Esophagus (tissue), 2 donors: ENCODE data around the gene ZNF576. TPM values are rescaled to one million over a fixed set of nuclear protein-coding genes. Genes with fewer than 3 reads are reported as not detected.

Experiments
- H3K27ac ChIP-seq, 2 donors: one replicate each; pipeline ENCODE4 v1.5.1; 2013; ENCODE audit warnings: low read depth in 2 of 2, mild to moderate bottlenecking in 2 of 2, inconsistent platforms in 1 of 2, low read length in 1 of 2, moderate library complexity in 1 of 2
- H3K27me3 ChIP-seq, 2 donors: one replicate each; pipeline ENCODE4 v1.6.1; 2013; ENCODE audit warnings: low read length in 2 of 2, control low read depth in 1 of 2, mild to moderate bottlenecking in 1 of 2; ENCODE audit not compliant: insufficient read depth in 2 of 2, control insufficient read depth in 1 of 2
- H3K36me3 ChIP-seq, 2 donors: one replicate each; pipeline ENCODE4 v1.6.1; 2013; ENCODE audit warnings: low read length in 1 of 2; ENCODE audit not compliant: control insufficient read depth in 2 of 2, insufficient read depth in 2 of 2
- H3K4me1 ChIP-seq, 2 donors: one replicate each; pipeline ENCODE4 v1.6.1; 2013; ENCODE audit warnings: low read length in 1 of 2; ENCODE audit not compliant: control insufficient read depth in 2 of 2, insufficient read depth in 2 of 2
- H3K4me3 ChIP-seq, 2 donors: one replicate each; pipeline ENCODE4 v1.5.1; 2013; ENCODE audit warnings: low read length in 2 of 2, mild to moderate bottlenecking in 2 of 2, low read depth in 1 of 2, moderate library complexity in 1 of 2
- H3K9me3 ChIP-seq, 2 donors: one replicate each; pipeline ENCODE4 v1.6.1; 2013; ENCODE audit warnings: mild to moderate bottlenecking in 2 of 2, low read depth in 1 of 2, low read length in 1 of 2, moderate library complexity in 1 of 2; ENCODE audit not compliant: control insufficient read depth in 2 of 2, insufficient read depth in 1 of 2
- WGBS, 2 donors: extraction: QIAGEN DNeasy Blood & Tissue Kit; methylation state at CpG; one replicate each; pipeline ENCODE4 v1.1.7; 2013; 5-methylcytosine and 5-hydroxymethylcytosine counted together
- polyA plus RNA-seq, 2 donors: library from polyadenylated mRNA; stranded (reverse); fragments of 200-250 nt; gene quantifications; one replicate each; pipeline ENCODE4 v1.2.3, GENCODE V29; 2013
- donor health status: healthy with polysubstance abuse.
- donor health status: Bipolar disorder and iron deficiency.

ZNF576 gene
- polyA plus RNA-seq, 2 donors = 6.8 to 13.0 TPM

- Histone ChIP-seq H3K27me3 (no peaks in the 10 kb centered on the region), H3K4me1 (no peaks in the 10 kb centered on the region), H3K36me3 (peaks cover 7 to 15% of the 10 kb centered on the region in 2 donors), H3K27ac (no peak within 1 kb of the TSS), H3K9me3 (no peaks in the 10 kb centered on the region), H3K4me3 (no peak within 1 kb of the TSS)
- WGBS, 2 donors = 88 to 94% methylated on average over 3 of the region's 3 CpGs
Measured at GRCh38 chr19:43611788-43612187, 15.4 kb downstream of the ZNF576 start, which contains the start of gene SRRM5. Gene SRRM5 (plus strand): TSS chr19:43612088. CDS start chr19:43612122, 34 bp downstream.

GRCh38 chr19:43612374-43612773 is 16.0 kb downstream of the ZNF576 start:
- Histone ChIP-seq H3K27me3 (no peaks in the 10 kb centered on the region), H3K4me3 (no peak overlapping the region), H3K36me3 (peaks cover 7 to 15% of the 10 kb centered on the region in 2 donors), H3K4me1 (no peaks in the 10 kb centered on the region), H3K27ac (no peak overlapping the region), H3K9me3 (no peaks in the 10 kb centered on the region)
- 95 to 98% methylated on average over 12 of the region's 12 CpGs for WGBS, 2 donors

- 77 to 93% methylated on average over 1 of the region's 1 CpG for WGBS, 2 donors
Measured at GRCh38 chr19:43616306-43616705, 19.9 kb downstream of the ZNF576 start.

GRCh38 chr19:43616954-43617353 is 20.6 kb downstream of the ZNF576 start:
- Histone ChIP-seq H3K4me3 (no peak overlapping the region), H3K4me1 (peaks cover 4 to 6% of the 10 kb centered on the region in 2 donors), H3K27ac (no peak overlapping the region), H3K36me3 (peaks cover 7 to 11% of the 10 kb centered on the region in 2 donors), H3K27me3 (no peaks in the 10 kb centered on the region), H3K9me3 (no peaks in the 10 kb centered on the region)
- WGBS, 2 donors = 90 to 93% methylated on average over 6 of the region's 6 CpGs

More at GRCh38 chr19:43616306-43616705, 19.9 kb downstream of the ZNF576 start:
- Histone ChIP-seq H3K9me3 (no peaks in the 10 kb centered on the region), H3K4me3 (no peak overlapping the region), H3K36me3 (peaks cover 7 to 13% of the 10 kb centered on the region in 2 donors), H3K27ac (no peak overlapping the region), H3K27me3 (no peaks in the 10 kb centered on the region), H3K4me1 (peaks cover 4 to 6% of the 10 kb centered on the region in 2 donors)

GRCh38 chr19:43618921-43619261 is 22.5 kb downstream of the ZNF576 start:
- Histone ChIP-seq H3K9me3 (no peaks in the 10 kb centered on the region), H3K27ac (peak overlapping the region; percentile 90)

GRCh38 chr19:43619262-43620060 is 23.1 kb downstream of the ZNF576 start, which contains the start of gene ZNF428:
Gene ZNF428 (minus strand): TSS chr19:43619629. CDS start chr19:43614304, 5,325 bp downstream.
- H3K4me1 ChIP-seq = peaks cover 4 to 6% of the 10 kb centered on the region in 2 donors
- no peaks in the 10 kb centered on the region for H3K27me3 ChIP-seq
- 0 to 1% methylated on average over 61 to 81 of the region's 81 CpGs for WGBS, 2 donors
- peak within 1 kb of the TSS; percentile 90 for H3K27ac ChIP-seq
- no peaks in the 10 kb centered on the region for H3K36me3 ChIP-seq
- H3K4me3 ChIP-seq = peak within 1 kb of the TSS; percentile 69 to 76
- H3K9me3 ChIP-seq = no peaks in the 10 kb centered on the region

More at GRCh38 chr19:43618921-43619261, 22.5 kb downstream of the ZNF576 start:
- WGBS, 2 donors = 0 to 1% methylated on average over 14 of the region's 14 CpGs
- peak overlapping the region; percentile 69 to 76 for H3K4me3 ChIP-seq
- H3K36me3 ChIP-seq = peaks cover 0 to 4% of the 10 kb centered on the region in 2 donors
- H3K27me3 ChIP-seq = no peaks in the 10 kb centered on the region
- peaks cover 4 to 6% of the 10 kb centered on the region in 2 donors for H3K4me1 ChIP-seq

- H3K9me3 ChIP-seq = no peaks in the 10 kb centered on the region
- H3K4me1 ChIP-seq = peaks cover 6 to 7% of the 10 kb centered on the region in 2 donors
- H3K27ac ChIP-seq = peak overlapping the region; percentile 90
- WGBS, 2 donors = 29 to 34% methylated on average over 23 of the region's 23 CpGs
- H3K4me3 ChIP-seq = peak overlapping the region; percentile 69 to 76
- no peaks in the 10 kb centered on the region for H3K36me3 ChIP-seq
- H3K27me3 ChIP-seq = no peaks in the 10 kb centered on the region
Measured at GRCh38 chr19:43620061-43621001, 23.9 kb downstream of the ZNF576 start.

GRCh38 chr19:43622070-43622469 is 25.7 kb downstream of the ZNF576 start:
- no peaks in the 10 kb centered on the region for H3K9me3 ChIP-seq
- H3K27ac ChIP-seq = no peak overlapping the region
- H3K27me3 ChIP-seq = no peaks in the 10 kb centered on the region
- no peaks in the 10 kb centered on the region for H3K36me3 ChIP-seq
- H3K4me1 ChIP-seq = peaks cover 6 to 7% of the 10 kb centered on the region in 2 donors
- WGBS, 2 donors = 49 to 70% methylated on average over 4 of the region's 4 CpGs
- no peak overlapping the region for H3K4me3 ChIP-seq

GRCh38 chr19:43622956-43623355 is 26.6 kb downstream of the ZNF576 start:
- Histone ChIP-seq H3K27me3 (no peaks in the 10 kb centered on the region), H3K36me3 (no peaks in the 10 kb centered on the region), H3K9me3 (no peaks in the 10 kb centered on the region), H3K27ac (no peak overlapping the region), H3K4me3 (no peak overlapping the region), H3K4me1 (peaks cover 6 to 7% of the 10 kb centered on the region in 2 donors)
- WGBS, 2 donors = 71 to 89% methylated on average over 1 of the region's 1 CpG
